Tibial nerve (tissue), 3 donors: ENCODE results near the gene MYO1A.

Experiments
- POLR2A ChIP-seq, 2 donors: fragments of 450-650 bp; IDR thresholded peaks; one replicate each; pipeline ENCODE4 v1.6.1; 2017; ENCODE audit warnings: antibody characterized with exemption in 2 of 2, mild to moderate bottlenecking in 2 of 2, moderate library complexity in 2 of 2
- TF ChIP-seq, protein P1 (sequence below), 5 experiments: fragments of 200-600 bp in 3 of 5; fragments of 450-650 bp in 2 of 5; sonication (generic) in 3 of 5; IDR thresholded peaks; one replicate each; pipeline ENCODE4 v1.5.1; 2016 to 2019; ENCODE audit warnings: antibody characterized with exemption in 5 of 5, mild to moderate bottlenecking in 3 of 5, moderate library complexity in 2 of 5

DNA sequence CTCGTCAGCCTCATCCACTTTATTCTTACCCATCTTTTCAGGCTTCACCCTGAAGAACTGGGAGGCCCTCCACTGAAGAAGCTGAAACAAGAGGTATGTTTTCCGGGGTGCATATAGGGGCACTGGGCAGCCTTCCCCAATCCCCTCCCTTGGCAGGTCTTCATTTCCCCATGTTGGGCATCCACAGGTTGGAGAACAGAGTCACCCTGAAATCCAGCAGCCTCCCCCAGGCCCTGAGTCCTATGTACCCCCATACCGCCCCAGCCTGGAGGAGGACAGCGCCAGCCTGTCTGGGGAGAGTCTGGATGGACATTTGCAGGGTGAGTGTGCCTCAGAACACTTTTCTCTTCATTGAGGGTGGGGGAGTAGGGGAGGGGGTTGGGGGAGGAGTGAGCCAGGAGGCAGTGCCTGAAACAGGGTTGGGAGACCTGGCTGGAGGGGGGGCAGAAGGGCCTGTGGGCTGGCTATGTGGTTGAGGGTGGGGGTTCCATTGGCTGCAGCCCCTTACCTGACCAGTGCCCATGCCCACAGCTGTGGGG is 43.0 kb upstream of the MYO1A start:
- TF ChIP-seq, protein P1, sequence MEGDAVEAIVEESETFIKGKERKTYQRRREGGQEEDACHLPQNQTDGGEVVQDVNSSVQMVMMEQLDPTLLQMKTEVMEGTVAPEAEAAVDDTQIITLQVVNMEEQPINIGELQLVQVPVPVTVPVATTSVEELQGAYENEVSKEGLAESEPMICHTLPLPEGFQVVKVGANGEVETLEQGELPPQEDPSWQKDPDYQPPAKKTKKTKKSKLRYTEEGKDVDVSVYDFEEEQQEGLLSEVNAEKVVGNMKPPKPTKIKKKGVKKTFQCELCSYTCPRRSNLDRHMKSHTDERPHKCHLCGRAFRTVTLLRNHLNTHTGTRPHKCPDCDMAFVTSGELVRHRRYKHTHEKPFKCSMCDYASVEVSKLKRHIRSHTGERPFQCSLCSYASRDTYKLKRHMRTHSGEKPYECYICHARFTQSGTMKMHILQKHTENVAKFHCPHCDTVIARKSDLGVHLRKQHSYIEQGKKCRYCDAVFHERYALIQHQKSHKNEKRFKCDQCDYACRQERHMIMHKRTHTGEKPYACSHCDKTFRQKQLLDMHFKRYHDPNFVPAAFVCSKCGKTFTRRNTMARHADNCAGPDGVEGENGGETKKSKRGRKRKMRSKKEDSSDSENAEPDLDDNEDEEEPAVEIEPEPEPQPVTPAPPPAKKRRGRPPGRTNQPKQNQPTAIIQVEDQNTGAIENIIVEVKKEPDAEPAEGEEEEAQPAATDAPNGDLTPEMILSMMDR (IDR thresholded peaks at IDR 0.05), result no peak
- TF ChIP-seq POLR2A (IDR thresholded peaks at IDR 0.05), result no peak
